HepG2 (cell line): ENCODE results near the gene EPHB3. TPM values are rescaled to one million over a fixed set of nuclear protein-coding genes. Genes with fewer than 3 reads are reported as not detected.

ENCODE experiments used
- ATAC-seq: fragments of 200-7000 bp; cut with Tn5 transposase; 3 replicates; pipeline ENCODE4 v1.9.1; 2020; ENCODE audit warnings: mild to moderate bottlenecking, moderate library complexity
- BruUV-seq: library from RNA; stranded (reverse); fragments of 400-500 nt; replicated peaks from 2 replicates; lab custom pipeline; 2021; lab: Mats Ljungman, UMichigan
- CTCF ChIA-PET: fragments of 300-600 bp; formaldehyde crosslinking; extraction: SDS; loops from one replicate; lab custom pipeline; 2021; ENCODE audit warnings: low total read pairs, inconsistent platforms, low intra/inter-chr PET ratio; lab: Yijun Ruan, JAX
- POLR2A ChIA-PET: fragments of 350-600 bp; sonication (Branson Sonifier 250); formaldehyde crosslinking; loops from one replicate; lab custom pipeline; 2020; ENCODE audit warnings: antibody characterized with exemption, inconsistent platforms; lab: Yijun Ruan, JAX
- DNase-seq: peaks from one replicate; pipeline ENCODE4 v3.0.0-alpha.2; 2015; ENCODE audit warnings: low spot score
- FAIRE-seq: peaks from 3 replicates; lab custom pipeline; 2011; peaks lifted over from hg19 to GRCh38; lab: Jason Lieb, UNC
- H2AFZ ChIP-seq: one replicate; pipeline ENCODE4 v1.6.1; 2011; ENCODE audit warnings: low read length, inconsistent platforms
- H3K27ac ChIP-seq: fragments of 300-600 bp; 3 replicates; pipeline ENCODE4 v1.8.0; 2011; ENCODE audit warnings: mixed run types, mild to moderate bottlenecking, mixed read lengths, low read length, inconsistent platforms; ENCODE audit not compliant: insufficient read depth; ENCODE audit errors: extremely low read length
- H3K27me3 ChIP-seq, 2 experiments: fragments of 200-600 bp in 1 of 2; 2 replicates in 1 of 2; 3 replicates in 1 of 2; pipeline versions ENCODE4 v1.6.0 to v1.8.0; 2011; ENCODE audit warnings: low read length in 2 of 2, mild to moderate bottlenecking in 2 of 2, moderate library complexity in 2 of 2, inconsistent platforms in 1 of 2; ENCODE audit not compliant: insufficient read depth in 2 of 2, control insufficient read depth in 1 of 2
- H3K36me3 ChIP-seq, 2 experiments: fragments of 200-600 bp in 1 of 2; replicated peaks in 1 of 2; 2 replicates in 1 of 2; 3 replicates in 1 of 2; pipeline versions ENCODE4 v1.5.1 to v1.8.0; 2011; ENCODE audit warnings: low read length in 2 of 2, inconsistent platforms in 1 of 2; ENCODE audit not compliant: insufficient read depth in 2 of 2, control insufficient read depth in 1 of 2
- H3K4me1 ChIP-seq: 2 replicates; pipeline ENCODE4 v1.5.1; 2012; ENCODE audit warnings: low read length, inconsistent platforms; ENCODE audit not compliant: insufficient read depth
- H3K4me2 ChIP-seq: 2 replicates; pipeline ENCODE4 v1.6.0; 2011; ENCODE audit warnings: low read depth, low read length, inconsistent platforms
- H3K4me3 ChIP-seq, 3 experiments: fragments of 200-600 bp in 1 of 3; sonication (generic), shearing (Covaris generic) in 1 of 3; replicated peaks in 1 of 3; 2 replicates each; pipeline ENCODE4 v1.5.1; 2011 to 2016; ENCODE audit warnings: low read length in 3 of 3, inconsistent platforms in 2 of 3, low read depth in 2 of 3, mild to moderate bottlenecking in 2 of 3, control low read depth in 1 of 3, mixed read lengths in 1 of 3; ENCODE audit not compliant: insufficient read depth in 1 of 3
- H3K79me2 ChIP-seq: one replicate; pipeline ENCODE4 v1.6.1; 2011; ENCODE audit warnings: low read length, inconsistent platforms; ENCODE audit not compliant: insufficient read depth
- H3K9ac ChIP-seq: 2 replicates; pipeline ENCODE4 v1.6.0; 2011; ENCODE audit warnings: mild to moderate bottlenecking, low read depth, low read length, inconsistent platforms; ENCODE audit not compliant: insufficient read depth
- H3K9me3 ChIP-seq: 2 replicates; pipeline ENCODE4 v1.5.1; 2012; ENCODE audit warnings: mild to moderate bottlenecking, low read length
- H4K20me1 ChIP-seq: 2 replicates; pipeline ENCODE4 v1.6.0; 2011; ENCODE audit warnings: inconsistent platforms, mild to moderate bottlenecking, low read length, moderate library complexity; ENCODE audit not compliant: insufficient read depth
- FOXO4 ChIP-seq: sonication (generic); formaldehyde crosslinking; conservative IDR thresholded peaks from 2 replicates; pipeline ENCODE4 v1.8.1; 2023; ENCODE audit warnings: missing genetic modification reagents
- FUBP1 ChIP-seq: sonication (generic); formaldehyde crosslinking; IDR thresholded peaks from 2 replicates; pipeline ENCODE4 v1.5.1; 2020; ENCODE audit warnings: missing genetic modification reagents, mild to moderate bottlenecking, borderline replicate concordance
- ZMYM2 ChIP-seq: sonication (generic); formaldehyde crosslinking; IDR thresholded peaks from 2 replicates; pipeline ENCODE4 v1.8.0; 2022; ENCODE audit warnings: mild to moderate bottlenecking, missing genetic modification reagents
- ZNF251 ChIP-seq: sonication (generic); formaldehyde crosslinking; IDR thresholded peaks from 2 replicates; pipeline ENCODE4 v1.9.0; 2021; ENCODE audit warnings: mild to moderate bottlenecking, missing genetic modification reagents
- ZNF629 ChIP-seq: sonication (generic); formaldehyde crosslinking; conservative IDR thresholded peaks from 2 replicates; pipeline ENCODE4 v1.5.0; 2020; ENCODE audit warnings: missing genetic modification reagents
- WGBS: methylation state at CpG from one replicate; pipeline ENCODE4 v1.1.6; 2017; ENCODE audit warnings: low lambda C conversion rate; 5-methylcytosine and 5-hydroxymethylcytosine counted together
- in situ Hi-C: cut with HindIII; loops from 2 replicates; pipeline ENCODE4 v1.10.0; 2017; ENCODE audit warnings: low pct_unique_long_range_greater_than_20kb; ENCODE audit not compliant: extremely low pct_ligation_motif_present
- intact Hi-C: fragments of 100-400 bp; cut with micrococcal nuclease; formaldehyde crosslinking; loops from one replicate; pipeline ENCODE4 v1.10.0; 2022; ENCODE audit not compliant: unreplicated experiment
- polyA plus RNA-seq, 8 experiments: library from polyadenylated mRNA; depleted of rRNA in 3 of 8; stranded (reverse) in 7 of 8; unstranded in 1 of 8; fragments of >200 nt; fragmentation: Illumina TruSeq in 4 of 8; extraction: Trizol in 4 of 8; gene quantifications; 2 replicates each; pipeline versions ENCODE4 v1.2.1 to v1.2.3, GENCODE V29; 2011 to 2016; ENCODE audit warnings: low read depth in 4 of 8, missing spikeins in 1 of 8, mixed read lengths in 1 of 8; ENCODE audit not compliant: insufficient read depth in 1 of 8
- total RNA-seq, 5 experiments: library from RNA; depleted of rRNA; stranded (reverse); fragments of >200 nt; fragmentation: Illumina TruSeq; extraction: Trizol; gene quantifications; 2 replicates each; pipeline ENCODE4 v1.2.3, GENCODE V29; 2016; ENCODE audit warnings: low read depth in 1 of 5

The EPHB3 gene
- total and polyA plus RNA-seq, 2 of the 13 experiments (the other 11 are each of a cell fraction or from before 2014, with no cell fraction given): 0.01 TPM; not detected in 1

GRCh38 chr3:184571750-184572377, 10.3 kb downstream of the EPHB3 start:
- POLR2A ChIA-PET: no interaction called here
- no peak for FAIRE-seq
- no peaks in the 10 kb centered on the region for H3K9me3 ChIP-seq
- in situ Hi-C loops: no loop called here
- BruUV-seq: no TSS peak
- no peak overlapping the region for H3K4me2 ChIP-seq
- no peak overlapping the region for H3K4me3 ChIP-seq
- no peak overlapping the region for H3K9ac ChIP-seq
- TF ChIP-seq ZNF629 (CRISPR knock-in tag) (peak; percentile 76), ZMYM2 (CRISPR knock-in tag) (no peak)
- TF ChIP-seq, all 625 proteins: peak for 1
- 52% methylated on average over 12 of the region's 12 CpGs for WGBS
- Histone ChIP-seq H3K27me3 (peaks cover 17 to 49% of the 10 kb centered on the region in 2 experiments), H3K27ac (no peak overlapping the region), H4K20me1 (no peaks in the 10 kb centered on the region), H3K79me2 (no peaks in the 10 kb centered on the region), H2AFZ (no peak overlapping the region), H3K36me3 (no peaks in the 10 kb centered on the region), H3K4me1 (no peaks in the 10 kb centered on the region)
- no peak for ATAC-seq
- CTCF ChIA-PET: interaction anchor here (0.6 kb wide), 1 partner anchor 38 kb away, joined by 3 read pairs; no protein-coding TSS in a partner anchor
- DNase-seq: no peak
- intact Hi-C loops: no loop called here

- no peak overlapping the region for H3K9ac ChIP-seq
- H3K79me2 ChIP-seq: no peaks in the 10 kb centered on the region
- no peak overlapping the region for H2AFZ ChIP-seq
- in situ Hi-C loops (no loop called here), intact Hi-C loops (no loop called here)
- FAIRE-seq: no peak
- TF ChIP-seq FOXO4 (no peak), ZNF251 (CRISPR knock-in tag) (no peak), FUBP1 (CRISPR knock-in tag) (no peak)
- no peaks in the 10 kb centered on the region for H3K9me3 ChIP-seq
- no peaks in the 10 kb centered on the region for H4K20me1 ChIP-seq
- ATAC-seq: no peak
- H3K36me3 ChIP-seq: no peaks in the 10 kb centered on the region
- DNase-seq: no peak
- ChIA-PET CTCF (no interaction called here), POLR2A (no interaction called here)
- peaks cover 14 to 44% of the 10 kb centered on the region in 2 experiments for H3K27me3 ChIP-seq
- H3K27ac ChIP-seq: no peak overlapping the region
- H3K4me3 ChIP-seq: no peak overlapping the region
- H3K4me2 ChIP-seq: no peak overlapping the region
- no peaks in the 10 kb centered on the region for H3K4me1 ChIP-seq
- WGBS: 66% methylated on average over 20 of the region's 33 CpGs
- no TSS peak for BruUV-seq
Observed at GRCh38 chr3:184572633-184573270, 11.2 kb downstream of the EPHB3 start.
